Measurements from ENCODE around the gene OSM. TPM values are rescaled to one million over a fixed set of nuclear protein-coding genes. Genes with fewer than 3 reads are reported as not detected.

OSM gene
- total and polyA plus RNA-seq, 4 donors = 0.09 to 0.84 (median 0.25) TPM; not detected in 1

GRCh38 chr22:30291058-30291892, 24.6 kb upstream of the OSM start (continued):
- TF ChIP-seq TAF1 (conservative IDR thresholded peaks at IDR 0.05) (no peak), SP1 (IDR thresholded peaks at IDR 0.05) (peak; percentile 89)

GRCh38 chr22:30290342-30291057, 23.8 kb upstream of the OSM start:
- Histone ChIP-seq H3K27ac (ENCODE audit: low read depth in 1 of 2, low read length in 2 of 2) (peak overlapping the region; percentile 45 to 51), H3K4me3 (ENCODE audit: low read depth in 1 of 3, low read length in 3 of 3) (no peak overlapping the region), H3K27me3 (ENCODE audit: control insufficient read depth in 4 of 4, insufficient read depth in 4 of 4, low read length in 3 of 4) (no peaks in the 10 kb centered on the region), H3K9ac (ENCODE audit: low read depth in 1 of 2, low read length in 2 of 2) (no peak overlapping the region), H3K36me3 (ENCODE audit: control insufficient read depth in 4 of 4, insufficient read depth in 3 of 4, low read depth in 1 of 4, low read length in 3 of 4) (peaks cover 7 to 28% (median 11%) of the 10 kb centered on the region in 4 donors), H3K4me1 (ENCODE audit: control insufficient read depth in 4 of 4, insufficient read depth in 4 of 4, low read length in 3 of 4) (peaks cover 8 to 44% (median 33%) of the 10 kb centered on the region in 4 donors), H3K9me3 (ENCODE audit: control insufficient read depth in 4 of 4, low read length in 3 of 4) (no peaks in the 10 kb centered on the region)
- WGBS = 63% methylated on average over 3 of the region's 3 CpGs
- DNase-seq (ENCODE audit: low spot score) = no peak
- TF ChIP-seq RXRA (IDR thresholded peaks at IDR 0.05) (no peak), TAF1 (conservative IDR thresholded peaks at IDR 0.05) (no peak)

- peaks cover 8 to 44% (median 33%) of the 10 kb centered on the region in 4 donors for H3K4me1 ChIP-seq (ENCODE audit: control insufficient read depth in 4 of 4, insufficient read depth in 4 of 4, low read length in 3 of 4)
- peak overlapping the region; percentile 45 to 51 for H3K27ac ChIP-seq (ENCODE audit: low read depth in 1 of 2, low read length in 2 of 2)
- 26% methylated on average over 12 of the region's 12 CpGs for WGBS
- H3K4me3 ChIP-seq (ENCODE audit: low read depth in 1 of 3, low read length in 3 of 3) = peak overlapping the region; percentile 16 to 57 (median 51)
- H3K9me3 ChIP-seq (ENCODE audit: control insufficient read depth in 4 of 4, low read length in 3 of 4) = no peaks in the 10 kb centered on the region
- H3K9ac ChIP-seq (ENCODE audit: low read depth in 1 of 2, low read length in 2 of 2) = no peak overlapping the region
- H3K27me3 ChIP-seq (ENCODE audit: control insufficient read depth in 4 of 4, insufficient read depth in 4 of 4, low read length in 3 of 4) = no peaks in the 10 kb centered on the region
- TF ChIP-seq FOXA2 (IDR thresholded peaks at IDR 0.05) (no peak), TAF1 (conservative IDR thresholded peaks at IDR 0.05) (no peak), SP1 (IDR thresholded peaks at IDR 0.05) (no peak), RAD21 (IDR thresholded peaks at IDR 0.05) (no peak), GABPA (IDR thresholded peaks at IDR 0.05 in 1 of 2, conservative IDR thresholded peaks at IDR 0.05 in 1 of 2) (no peak), ATF3 (IDR thresholded peaks at IDR 0.05) (no peak), NR2F2 (IDR thresholded peaks at IDR 0.05) (no peak)
- TF ChIP-seq, protein P1, sequence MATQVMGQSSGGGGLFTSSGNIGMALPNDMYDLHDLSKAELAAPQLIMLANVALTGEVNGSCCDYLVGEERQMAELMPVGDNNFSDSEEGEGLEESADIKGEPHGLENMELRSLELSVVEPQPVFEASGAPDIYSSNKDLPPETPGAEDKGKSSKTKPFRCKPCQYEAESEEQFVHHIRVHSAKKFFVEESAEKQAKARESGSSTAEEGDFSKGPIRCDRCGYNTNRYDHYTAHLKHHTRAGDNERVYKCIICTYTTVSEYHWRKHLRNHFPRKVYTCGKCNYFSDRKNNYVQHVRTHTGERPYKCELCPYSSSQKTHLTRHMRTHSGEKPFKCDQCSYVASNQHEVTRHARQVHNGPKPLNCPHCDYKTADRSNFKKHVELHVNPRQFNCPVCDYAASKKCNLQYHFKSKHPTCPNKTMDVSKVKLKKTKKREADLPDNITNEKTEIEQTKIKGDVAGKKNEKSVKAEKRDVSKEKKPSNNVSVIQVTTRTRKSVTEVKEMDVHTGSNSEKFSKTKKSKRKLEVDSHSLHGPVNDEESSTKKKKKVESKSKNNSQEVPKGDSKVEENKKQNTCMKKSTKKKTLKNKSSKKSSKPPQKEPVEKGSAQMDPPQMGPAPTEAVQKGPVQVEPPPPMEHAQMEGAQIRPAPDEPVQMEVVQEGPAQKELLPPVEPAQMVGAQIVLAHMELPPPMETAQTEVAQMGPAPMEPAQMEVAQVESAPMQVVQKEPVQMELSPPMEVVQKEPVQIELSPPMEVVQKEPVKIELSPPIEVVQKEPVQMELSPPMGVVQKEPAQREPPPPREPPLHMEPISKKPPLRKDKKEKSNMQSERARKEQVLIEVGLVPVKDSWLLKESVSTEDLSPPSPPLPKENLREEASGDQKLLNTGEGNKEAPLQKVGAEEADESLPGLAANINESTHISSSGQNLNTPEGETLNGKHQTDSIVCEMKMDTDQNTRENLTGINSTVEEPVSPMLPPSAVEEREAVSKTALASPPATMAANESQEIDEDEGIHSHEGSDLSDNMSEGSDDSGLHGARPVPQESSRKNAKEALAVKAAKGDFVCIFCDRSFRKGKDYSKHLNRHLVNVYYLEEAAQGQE (IDR thresholded peaks at IDR 0.05) = no peak
- TF ChIP-seq, protein P2, sequence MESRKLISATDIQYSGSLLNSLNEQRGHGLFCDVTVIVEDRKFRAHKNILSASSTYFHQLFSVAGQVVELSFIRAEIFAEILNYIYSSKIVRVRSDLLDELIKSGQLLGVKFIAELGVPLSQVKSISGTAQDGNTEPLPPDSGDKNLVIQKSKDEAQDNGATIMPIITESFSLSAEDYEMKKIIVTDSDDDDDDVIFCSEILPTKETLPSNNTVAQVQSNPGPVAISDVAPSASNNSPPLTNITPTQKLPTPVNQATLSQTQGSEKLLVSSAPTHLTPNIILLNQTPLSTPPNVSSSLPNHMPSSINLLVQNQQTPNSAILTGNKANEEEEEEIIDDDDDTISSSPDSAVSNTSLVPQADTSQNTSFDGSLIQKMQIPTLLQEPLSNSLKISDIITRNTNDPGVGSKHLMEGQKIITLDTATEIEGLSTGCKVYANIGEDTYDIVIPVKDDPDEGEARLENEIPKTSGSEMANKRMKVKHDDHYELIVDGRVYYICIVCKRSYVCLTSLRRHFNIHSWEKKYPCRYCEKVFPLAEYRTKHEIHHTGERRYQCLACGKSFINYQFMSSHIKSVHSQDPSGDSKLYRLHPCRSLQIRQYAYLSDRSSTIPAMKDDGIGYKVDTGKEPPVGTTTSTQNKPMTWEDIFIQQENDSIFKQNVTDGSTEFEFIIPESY (IDR thresholded peaks at IDR 0.05) = no peak
- TF ChIP-seq, protein P3, sequence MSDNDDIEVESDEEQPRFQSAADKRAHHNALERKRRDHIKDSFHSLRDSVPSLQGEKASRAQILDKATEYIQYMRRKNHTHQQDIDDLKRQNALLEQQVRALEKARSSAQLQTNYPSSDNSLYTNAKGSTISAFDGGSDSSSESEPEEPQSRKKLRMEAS (IDR thresholded peaks at IDR 0.05) = no peak
- no peak for DNase-seq (ENCODE audit: low spot score)
- H3K36me3 ChIP-seq (ENCODE audit: control insufficient read depth in 4 of 4, insufficient read depth in 3 of 4, low read depth in 1 of 4, low read length in 3 of 4) = peaks cover 6 to 34% (median 11%) of the 10 kb centered on the region in 4 donors
These were observed 23.3 kb upstream of the OSM start for GRCh38 chr22:30289980-30290313.

Measured in liver (tissue), 9 donors.